ENCODE results near the gene SLC35F5.
"Not testable (repeated sequence)": the region's sequence is repeated elsewhere in the genome, so short reads cannot be mapped to it uniquely, and the experiment has no call there.

The SLC35F5 gene

GRCh38 chr2:113690871-113691270 is 65.6 kb downstream of the SLC35F5 start:
- H3K4me1 Mint-ChIP-seq: peaks cover 33% of the 10 kb centered on the region
- not testable (repeated sequence) for H3K9me3 Mint-ChIP-seq, ATAC-seq, H3K27me3 Mint-ChIP-seq, H3K4me3 Mint-ChIP-seq, H3K36me3 Mint-ChIP-seq
- H3K27ac Mint-ChIP-seq: peak overlapping the region; percentile 62

DNA sequence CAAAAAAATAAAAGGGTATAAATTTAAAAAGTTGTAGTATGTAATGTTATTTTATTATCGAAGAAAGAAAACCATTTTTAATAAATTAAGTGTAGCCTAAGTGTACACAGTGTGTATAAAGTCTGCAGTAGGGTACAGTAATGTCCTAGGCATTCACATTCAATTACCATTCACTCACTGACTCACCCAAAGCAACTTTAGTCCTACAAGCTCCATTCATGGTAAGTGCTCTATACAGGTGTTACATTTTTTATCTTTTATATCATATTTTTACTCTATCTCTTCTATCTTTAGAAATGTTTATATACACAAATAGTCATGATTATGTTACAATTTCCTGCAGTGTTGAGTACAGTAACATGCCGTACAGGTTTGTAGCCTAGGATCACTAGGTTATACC is 69.9 kb downstream of the SLC35F5 start:
- no peak overlapping the region for H3K27ac Mint-ChIP-seq
- no peak for ATAC-seq
- H3K4me3 Mint-ChIP-seq: no peak overlapping the region
- peaks cover 7% of the 10 kb centered on the region for H3K4me1 Mint-ChIP-seq
- H3K36me3 Mint-ChIP-seq: no peaks in the 10 kb centered on the region
- H3K27me3 Mint-ChIP-seq: no peaks in the 10 kb centered on the region
- H3K9me3 Mint-ChIP-seq: peaks cover 3% of the 10 kb centered on the region

- ATAC-seq: no peak
- Mint-ChIP-seq H3K4me3 (no peak overlapping the region), H3K36me3 (no peaks in the 10 kb centered on the region), H3K4me1 (peaks cover 1% of the 10 kb centered on the region), H3K27ac (no peak overlapping the region), H3K9me3 (peaks cover 3% of the 10 kb centered on the region), H3K27me3 (no peaks in the 10 kb centered on the region)
These were observed 71.0 kb downstream of the SLC35F5 start for GRCh38 chr2:113685471-113685870.

DNA sequence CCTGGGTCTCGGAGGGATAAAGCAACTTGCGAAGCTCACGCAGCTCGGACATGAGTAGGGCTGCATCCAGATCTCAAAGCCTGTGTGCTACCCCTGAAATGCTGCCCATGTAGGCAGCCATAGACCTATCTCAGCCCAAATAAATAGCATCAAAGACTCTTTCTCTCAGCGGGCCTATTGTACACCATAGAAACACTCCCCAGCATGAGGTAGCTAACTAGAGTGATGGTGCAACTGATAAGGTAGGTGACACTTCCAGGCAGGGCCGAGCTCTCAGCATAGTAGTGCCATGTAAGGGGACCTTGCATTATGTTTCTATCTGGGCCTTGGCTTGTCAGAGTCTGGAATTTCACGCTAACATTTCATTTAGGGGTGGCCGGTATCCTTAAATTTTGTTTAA is 77.0 kb downstream of the SLC35F5 start:
- Mint-ChIP-seq H3K4me3 (no peak overlapping the region), H3K27me3 (no peaks in the 10 kb centered on the region), H3K27ac (no peak overlapping the region), H3K4me1 (no peaks in the 10 kb centered on the region), H3K36me3 (no peaks in the 10 kb centered on the region), H3K9me3 (no peaks in the 10 kb centered on the region)
- ATAC-seq: no peak

DNA sequence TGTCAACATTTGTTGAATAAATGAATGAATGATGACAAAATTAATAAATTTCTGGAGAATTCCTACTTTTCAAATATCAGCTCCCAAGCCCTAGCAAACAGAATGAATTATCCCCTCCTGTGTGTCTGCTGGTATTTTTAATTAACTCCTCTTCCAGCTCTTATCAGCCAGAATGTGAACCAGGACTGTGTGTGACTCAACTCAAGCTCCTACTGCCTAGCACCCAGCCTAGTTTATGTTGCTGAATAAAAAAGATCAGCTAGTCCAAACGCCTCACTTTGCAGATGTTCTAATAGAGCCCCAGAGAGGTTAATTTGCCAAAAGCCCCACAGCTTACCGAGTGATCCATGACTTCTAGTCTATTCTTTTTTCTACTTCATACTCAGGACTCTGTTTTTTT is 79.1 kb downstream of the SLC35F5 start:
- Mint-ChIP-seq H3K36me3 (no peaks in the 10 kb centered on the region), H3K9me3 (no peaks in the 10 kb centered on the region), H3K4me1 (no peaks in the 10 kb centered on the region), H3K27ac (peak overlapping the region; percentile 33), H3K27me3 (no peaks in the 10 kb centered on the region), H3K4me3 (no peak overlapping the region)
- ATAC-seq: no peak

GRCh38 chr2:113676623-113677266 is 79.7 kb downstream of the SLC35F5 start:
- no peaks in the 10 kb centered on the region for H3K36me3 Mint-ChIP-seq
- H3K4me3 Mint-ChIP-seq: no peak overlapping the region
- H3K27me3 Mint-ChIP-seq: no peaks in the 10 kb centered on the region
- H3K4me1 Mint-ChIP-seq: no peaks in the 10 kb centered on the region
- peak overlapping the region; percentile 33 for H3K27ac Mint-ChIP-seq
- H3K9me3 Mint-ChIP-seq: no peaks in the 10 kb centered on the region
- no peak for ATAC-seq

GRCh38 chr2:113675875-113676274 is 80.6 kb downstream of the SLC35F5 start:
- Mint-ChIP-seq H3K27me3 (no peaks in the 10 kb centered on the region), H3K4me1 (no peaks in the 10 kb centered on the region), H3K36me3 (no peaks in the 10 kb centered on the region), H3K9me3 (no peaks in the 10 kb centered on the region), H3K27ac (no peak overlapping the region), H3K4me3 (no peak overlapping the region)
- ATAC-seq: no peak

DNA sequence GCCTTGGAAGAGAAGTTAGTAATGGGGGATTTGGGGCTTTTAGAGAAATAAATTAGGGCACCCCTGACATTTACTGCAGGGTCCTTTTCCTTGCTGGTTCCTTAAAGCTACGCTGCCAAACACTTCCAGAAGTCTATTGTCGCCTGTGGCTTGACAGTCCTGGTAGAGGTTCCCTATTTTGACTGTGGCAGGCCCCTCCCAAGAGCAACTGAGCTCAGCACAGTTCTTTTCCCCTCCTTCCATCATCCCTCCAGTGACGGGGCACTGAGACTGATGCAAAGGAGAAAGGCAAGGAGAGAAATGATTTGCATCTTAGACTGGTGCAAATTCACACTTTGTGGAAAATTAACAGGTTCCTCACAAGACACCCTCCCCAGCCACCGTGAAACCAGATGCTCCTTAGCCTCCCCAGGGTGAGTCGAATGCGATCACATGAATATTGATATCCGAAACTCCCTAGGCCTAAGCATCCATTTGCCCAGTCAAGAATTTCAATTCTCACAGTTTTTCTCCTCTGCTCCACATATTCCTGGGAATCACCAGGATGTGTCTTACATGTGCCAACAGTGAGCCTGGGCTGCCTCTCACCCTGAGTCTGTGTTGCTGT is 84.0 kb downstream of the SLC35F5 start:
- Mint-ChIP-seq H3K9me3 (no peaks in the 10 kb centered on the region), H3K4me3 (no peak overlapping the region), H3K27ac (no peak overlapping the region), H3K36me3 (no peaks in the 10 kb centered on the region), H3K27me3 (no peaks in the 10 kb centered on the region), H3K4me1 (no peaks in the 10 kb centered on the region)
- ATAC-seq: no peak

DNA sequence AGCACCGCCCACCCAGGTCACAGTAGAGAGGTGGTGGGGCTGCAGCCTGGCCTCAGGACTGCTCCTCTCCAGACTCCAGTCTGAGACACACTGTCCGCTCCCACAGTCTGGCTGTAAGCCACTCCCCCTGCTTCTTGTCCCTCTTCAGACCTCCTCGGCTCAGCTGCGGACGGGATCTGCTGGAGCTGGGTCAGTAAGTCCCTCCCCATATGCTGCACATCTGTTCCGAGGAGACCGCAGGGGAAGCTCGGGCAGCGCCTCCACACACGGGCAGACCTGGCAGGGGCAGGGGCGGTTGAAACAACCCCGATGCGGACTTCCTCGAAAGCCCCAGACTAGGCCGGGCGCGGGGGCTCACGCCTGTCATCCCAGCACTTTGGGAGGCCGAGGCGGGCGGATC is 87.4 kb downstream of the SLC35F5 start:
- not testable (repeated sequence) for H3K4me3 Mint-ChIP-seq, H3K4me1 Mint-ChIP-seq, H3K9me3 Mint-ChIP-seq, H3K27me3 Mint-ChIP-seq, H3K27ac Mint-ChIP-seq, H3K36me3 Mint-ChIP-seq
- peak; percentile 26 for ATAC-seq

GRCh38 chr2:113664761-113665533 is 91.5 kb downstream of the SLC35F5 start:
- H3K27ac Mint-ChIP-seq, H3K9me3 Mint-ChIP-seq, ATAC-seq, H3K36me3 Mint-ChIP-seq, H3K4me1 Mint-ChIP-seq, H3K4me3 Mint-ChIP-seq, H3K27me3 Mint-ChIP-seq: not testable (repeated sequence)

DNA sequence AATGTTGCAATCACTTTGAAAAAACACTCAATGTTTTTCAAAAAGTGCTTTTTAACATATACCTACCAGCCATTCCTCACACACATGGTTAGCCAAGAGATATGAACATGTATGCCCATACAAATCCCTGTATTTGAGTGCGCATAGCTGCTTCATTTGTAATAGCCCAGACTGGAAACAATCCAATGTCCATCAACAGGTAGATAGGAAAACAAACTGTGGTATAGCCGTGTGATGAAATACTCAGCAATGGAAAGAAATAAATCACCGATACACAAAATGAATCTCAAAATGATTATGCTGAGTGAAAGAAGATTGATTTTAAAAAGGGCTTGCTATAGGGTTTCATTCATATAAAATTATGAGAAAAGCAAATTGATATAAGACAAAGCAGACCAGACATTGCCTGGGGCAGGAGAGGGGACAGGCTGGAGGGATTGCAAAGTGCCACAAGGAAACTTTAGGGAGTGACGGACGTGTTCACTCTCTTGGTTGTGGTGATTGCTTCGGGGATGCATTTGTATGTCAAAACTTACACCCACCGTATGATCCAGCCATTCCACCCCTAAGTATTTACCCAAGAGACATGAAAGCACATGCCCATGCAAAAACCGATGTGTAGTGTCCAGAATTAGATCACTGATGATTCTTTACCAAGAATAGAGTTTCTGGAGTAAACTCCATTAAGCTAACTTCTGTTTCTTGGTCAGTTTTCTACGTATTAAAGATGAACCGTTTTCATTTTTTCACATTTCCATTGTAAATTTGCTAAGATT is 93.0 kb downstream of the SLC35F5 start:
- H3K27me3 Mint-ChIP-seq, H3K4me1 Mint-ChIP-seq, ATAC-seq, H3K36me3 Mint-ChIP-seq, H3K9me3 Mint-ChIP-seq, H3K27ac Mint-ChIP-seq, H3K4me3 Mint-ChIP-seq: not testable (repeated sequence)

Data from stimulated activated memory B cell treated with anti-CD40 and anti-IgM and Interleukin-4, amounts not matched to agents 10 μg/mL and 1 μg/mL and 100 μg/mL, for 72 hours (primary cell).